Coronary artery (tissue), 2 donors: ENCODE results near the gene ADCY6.

Source experiments
- DNase-seq: peaks from one replicate; pipeline ENCODE4 v3.0.0-alpha.2; 2017; ENCODE audit warnings: low spot score
- H3K27ac ChIP-seq, 2 donors: fragments of 200-600 bp; sonication (generic); one replicate each; pipeline ENCODE4 v1.5.1; 2016 to 2019
- H3K4me3 ChIP-seq: fragments of 200-600 bp; sonication (generic); 2 replicates; pipeline ENCODE4 v1.5.1; 2016; ENCODE audit warnings: mild to moderate bottlenecking, moderate library complexity
- TF ChIP-seq, protein P1 (sequence below): fragments of 200-600 bp; sonication (generic); IDR thresholded peaks from one replicate; pipeline ENCODE4 v1.5.1; 2019; ENCODE audit warnings: antibody characterized with exemption

ADCY6 gene

DNA sequence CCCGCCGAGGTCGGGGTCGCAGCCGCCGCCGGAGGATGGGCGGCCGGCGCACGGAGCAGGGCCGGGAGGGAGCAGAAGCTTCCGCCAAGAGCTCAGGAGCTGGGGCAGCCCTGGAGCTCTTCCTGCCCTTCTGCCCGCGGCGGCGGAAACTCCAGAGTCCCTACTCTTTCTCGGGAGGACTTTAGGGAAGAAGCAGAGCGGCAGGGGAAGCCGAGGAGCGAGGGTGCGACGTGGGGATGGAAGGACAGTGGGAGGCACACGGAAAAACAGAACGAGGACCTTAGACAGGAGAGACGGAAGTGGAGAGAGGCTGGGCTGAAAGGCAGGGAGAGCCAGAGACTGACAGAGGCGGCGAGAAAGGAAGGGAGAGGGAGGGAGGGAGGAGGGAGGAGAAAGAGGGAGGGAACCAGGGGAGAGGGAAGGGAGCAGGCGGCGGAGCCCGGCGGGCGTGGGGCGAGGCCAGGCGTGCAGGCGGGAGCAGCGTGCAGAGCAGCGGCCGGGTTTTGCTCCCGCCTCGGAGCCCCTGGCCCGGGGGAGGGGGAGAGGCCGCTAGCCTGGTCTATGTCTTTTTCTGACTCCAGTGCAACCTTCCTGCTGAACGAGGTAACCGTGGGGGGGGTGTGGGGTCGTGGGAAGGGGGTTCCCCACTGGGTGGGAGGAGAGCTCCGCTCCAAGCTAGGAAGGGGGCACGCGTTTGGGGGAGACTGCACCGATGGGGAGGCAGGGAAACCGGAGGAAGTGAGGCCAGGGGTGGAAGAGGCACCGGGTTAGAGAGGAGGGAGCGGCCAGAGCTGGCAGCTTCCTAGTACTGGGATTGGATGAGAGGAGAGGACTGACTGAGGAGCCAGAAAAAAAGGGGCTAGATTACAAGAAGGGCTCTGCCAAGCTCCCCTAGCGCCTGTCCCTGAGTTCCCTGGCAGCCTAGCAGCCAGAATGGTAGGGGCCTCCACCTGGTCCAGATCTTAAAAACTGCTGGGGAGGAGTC lies 26.5 kb upstream of the ADCY6 start:
- peak; percentile 87 for DNase-seq

GRCh38 chr12:48814262-48815125 lies 25.6 kb upstream of the ADCY6 start:
- Histone ChIP-seq H3K4me3 (peak overlapping the region; percentile 84), H3K27ac (peak overlapping the region; percentile 81 to 92)
- TF ChIP-seq, protein P1, sequence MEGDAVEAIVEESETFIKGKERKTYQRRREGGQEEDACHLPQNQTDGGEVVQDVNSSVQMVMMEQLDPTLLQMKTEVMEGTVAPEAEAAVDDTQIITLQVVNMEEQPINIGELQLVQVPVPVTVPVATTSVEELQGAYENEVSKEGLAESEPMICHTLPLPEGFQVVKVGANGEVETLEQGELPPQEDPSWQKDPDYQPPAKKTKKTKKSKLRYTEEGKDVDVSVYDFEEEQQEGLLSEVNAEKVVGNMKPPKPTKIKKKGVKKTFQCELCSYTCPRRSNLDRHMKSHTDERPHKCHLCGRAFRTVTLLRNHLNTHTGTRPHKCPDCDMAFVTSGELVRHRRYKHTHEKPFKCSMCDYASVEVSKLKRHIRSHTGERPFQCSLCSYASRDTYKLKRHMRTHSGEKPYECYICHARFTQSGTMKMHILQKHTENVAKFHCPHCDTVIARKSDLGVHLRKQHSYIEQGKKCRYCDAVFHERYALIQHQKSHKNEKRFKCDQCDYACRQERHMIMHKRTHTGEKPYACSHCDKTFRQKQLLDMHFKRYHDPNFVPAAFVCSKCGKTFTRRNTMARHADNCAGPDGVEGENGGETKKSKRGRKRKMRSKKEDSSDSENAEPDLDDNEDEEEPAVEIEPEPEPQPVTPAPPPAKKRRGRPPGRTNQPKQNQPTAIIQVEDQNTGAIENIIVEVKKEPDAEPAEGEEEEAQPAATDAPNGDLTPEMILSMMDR, result peak; percentile 94
- DNase-seq, result peak; percentile 89

More for the DNA sequence above, 26.5 kb upstream of the ADCY6 start:
- H3K4me3 ChIP-seq, result peak overlapping the region; percentile 84
- TF ChIP-seq, protein P1, result no peak
- peak overlapping the region; percentile 81 to 92 for H3K27ac ChIP-seq

- DNase-seq, result no peak
- TF ChIP-seq, protein P1, result no peak
- peak overlapping the region; percentile 81 to 92 for H3K27ac ChIP-seq
Measured at GRCh38 chr12:48813465-48814261, 24.8 kb upstream of the ADCY6 start.

DNA sequence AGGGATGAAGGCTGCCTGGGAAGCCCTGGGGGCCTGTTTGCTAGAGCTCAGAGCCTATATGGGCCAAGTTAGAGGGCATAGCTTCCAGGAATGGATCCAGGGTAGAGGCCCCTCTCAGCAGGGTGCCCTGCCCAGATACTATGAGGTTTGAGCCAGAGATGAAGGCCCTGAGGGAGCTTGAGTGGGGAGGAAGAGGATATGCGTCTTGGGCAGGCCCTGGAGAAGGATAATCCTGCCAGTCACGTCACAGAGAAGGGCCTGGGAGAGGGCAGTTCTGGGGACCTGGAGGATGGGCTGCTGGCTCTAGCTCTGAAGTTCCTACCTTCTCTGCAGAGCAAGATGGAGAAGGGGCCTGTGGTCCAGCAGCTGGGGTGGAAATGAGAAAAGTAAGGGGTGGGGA lies 23.5 kb upstream of the ADCY6 start:
- Histone ChIP-seq H3K4me3 (no peak overlapping the region), H3K27ac (peak overlapping the region in 1 of 2 donors; percentile 19)
- DNase-seq, result no peak
- TF ChIP-seq, protein P1, result no peak

More at GRCh38 chr12:48813465-48814261, 24.8 kb upstream of the ADCY6 start:
- peak overlapping the region; percentile 84 for H3K4me3 ChIP-seq

DNA sequence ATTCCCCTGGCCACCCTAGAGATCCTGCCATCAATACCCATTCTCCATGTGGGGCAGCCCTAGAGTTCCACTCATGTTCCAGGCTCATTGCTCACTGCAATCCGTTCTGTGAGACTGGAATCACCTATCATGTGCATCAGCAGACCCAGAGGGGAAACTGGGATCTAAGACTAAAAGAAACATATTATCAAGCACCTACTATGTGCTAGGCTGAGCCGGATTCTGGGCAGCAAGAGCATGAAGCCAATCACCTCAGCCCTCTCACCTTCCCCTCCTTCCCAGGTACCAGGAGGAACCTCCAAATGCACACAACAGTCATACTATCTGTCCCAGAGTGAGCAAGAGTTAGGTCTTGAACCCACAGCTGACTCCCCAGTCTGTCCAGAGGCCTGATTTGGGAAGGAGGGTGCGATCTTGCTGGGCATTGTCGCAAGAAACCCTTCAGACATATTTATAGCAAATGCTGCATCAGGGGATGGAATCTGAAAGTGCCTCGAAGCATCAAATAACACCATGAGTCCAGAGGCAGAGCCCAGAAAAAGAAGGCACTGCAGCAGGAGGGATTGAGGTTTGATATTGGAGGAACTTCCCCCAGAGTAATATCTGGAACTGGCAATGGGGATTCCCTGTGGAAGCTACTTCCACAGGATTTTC lies 22.7 kb upstream of the ADCY6 start:
- no peak for DNase-seq
- TF ChIP-seq, protein P1, result no peak
- Histone ChIP-seq H3K27ac (peak overlapping the region in 1 of 2 donors; percentile 29), H3K4me3 (no peak overlapping the region)

DNA sequence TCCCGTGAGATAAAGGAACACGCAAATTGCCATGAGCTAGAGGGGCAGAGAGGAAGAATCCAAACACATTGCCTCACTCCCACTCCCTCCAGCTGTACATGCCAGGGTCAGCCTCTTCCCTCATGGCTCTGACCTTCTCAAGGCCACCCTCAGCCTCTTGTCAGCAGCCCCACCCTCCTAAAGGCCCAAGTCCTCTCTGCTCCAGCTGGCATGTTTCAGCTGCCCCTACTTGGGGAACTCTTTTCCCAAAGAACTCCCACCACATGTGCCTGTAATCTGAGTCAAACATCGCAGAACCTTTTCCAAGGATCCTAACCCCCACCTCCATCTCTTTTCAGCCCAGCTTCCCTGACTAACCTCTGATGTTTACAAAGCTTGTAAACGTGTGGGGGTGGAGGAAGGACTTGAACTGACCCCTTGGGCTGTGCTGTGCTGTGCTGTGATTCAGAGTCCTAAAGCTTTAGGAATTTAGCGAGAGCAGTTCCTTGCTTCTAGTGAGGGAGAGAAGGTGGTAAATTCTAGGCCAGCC lies 22.1 kb upstream of the ADCY6 start:
- no peak overlapping the region for H3K4me3 ChIP-seq
- DNase-seq, result no peak
- TF ChIP-seq, protein P1, result no peak
- H3K27ac ChIP-seq, result peak overlapping the region in 1 of 2 donors; percentile 29
